HepG2 (cell line): ENCODE results near the gene JDP2.

ENCODE experiments used
- EP300 ChIP-seq, 3 experiments: sonication (generic) in 1 of 3; formaldehyde crosslinking in 1 of 3; IDR thresholded peaks; 2 replicates each; pipeline versions ENCODE4 v1.5.1 to v1.6.1; 2011 to 2020; ENCODE audit warnings: low read depth in 2 of 3, low read length in 2 of 3, borderline replicate concordance in 1 of 3, improper control_type of control experiment in 1 of 3, mild to moderate bottlenecking in 1 of 3, missing genetic modification reagents in 1 of 3, moderate library complexity in 1 of 3
- ETV6 ChIP-seq: sonication (generic); formaldehyde crosslinking; conservative IDR thresholded peaks from 2 replicates; pipeline ENCODE4 v1.4.0; 2020; ENCODE audit warnings: missing genetic modification reagents
- EZH2 ChIP-seq: conservative IDR thresholded peaks from 2 replicates; pipeline ENCODE4 v1.6.1; 2012; ENCODE audit warnings: mild to moderate bottlenecking, low read depth, low read length, moderate library complexity
- GFI1 ChIP-seq: sonication (generic); formaldehyde crosslinking; IDR thresholded peaks from 2 replicates; pipeline ENCODE4 v1.5.0; 2020; ENCODE audit warnings: missing genetic modification reagents, mild to moderate bottlenecking, borderline replicate concordance
- JUNB ChIP-seq: sonication (generic); formaldehyde crosslinking; IDR thresholded peaks from 2 replicates; pipeline ENCODE4 v1.8.0; 2022; ENCODE audit warnings: missing genetic modification reagents, mild to moderate bottlenecking, borderline replicate concordance
- KDM3A ChIP-seq: IDR thresholded peaks from 2 replicates; pipeline ENCODE4 v1.6.1; 2018; ENCODE audit warnings: low read depth, missing compliant biosample characterization
- MYC ChIP-seq: sonication (generic); formaldehyde crosslinking; IDR thresholded peaks from 2 replicates; pipeline ENCODE4 v1.9.0; 2021; ENCODE audit warnings: missing genetic modification reagents, borderline replicate concordance
- NR3C1 ChIP-seq: sonication (generic); formaldehyde crosslinking; IDR thresholded peaks from 2 replicates; pipeline ENCODE4 v1.4.0; 2020; ENCODE audit warnings: missing genetic modification reagents
- PHF20 ChIP-seq: sonication (generic); formaldehyde crosslinking; IDR thresholded peaks from 2 replicates; pipeline ENCODE4 v1.5.0; 2020; ENCODE audit warnings: mild to moderate bottlenecking, missing genetic modification reagents
- ZNF7 ChIP-seq: IDR thresholded peaks from 2 replicates; pipeline ENCODE4 v1.6.1; 2016; ENCODE audit warnings: missing biosample characterization, missing genetic modification reagents
- TF ChIP-seq, protein P1 (sequence below): sonication (generic); formaldehyde crosslinking; IDR thresholded peaks from 2 replicates; pipeline ENCODE4 v1.8.0; 2022; ENCODE audit warnings: mild to moderate bottlenecking, missing genetic modification reagents; ENCODE audit not compliant: insufficient replicate concordance
- TF ChIP-seq, protein P2 (sequence below): sonication (generic); formaldehyde crosslinking; IDR thresholded peaks from 2 replicates; pipeline ENCODE4 v1.4.0; 2020; ENCODE audit warnings: low read depth, missing genetic modification reagents

DNA sequence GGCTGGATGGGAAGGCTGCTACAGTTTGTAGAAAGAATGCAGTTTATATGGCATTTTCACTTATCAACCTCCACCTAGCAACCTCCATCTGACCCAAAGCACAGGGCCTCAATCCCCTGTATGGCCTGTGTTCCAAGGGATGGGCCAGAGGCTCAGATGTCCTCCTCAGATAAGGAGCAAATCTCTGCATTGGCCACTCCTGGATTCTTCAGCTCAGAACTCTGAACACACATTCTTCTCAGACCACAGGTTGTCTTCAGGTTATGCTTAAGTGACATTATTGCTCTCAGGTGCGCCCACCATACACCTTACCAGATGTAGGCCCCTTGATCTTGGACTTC is 47.9 kb upstream of the JDP2 start:
- TF ChIP-seq JUNB (CRISPR knock-in tag) (no peak), MYC (CRISPR knock-in tag) (no peak), KDM3A (CRISPR knock-in tag) (no peak), EZH2 (no peak), EP300 (IDR thresholded peaks at IDR 0.05; ENCODE audit: low read depth in 2 of 2, low read length in 2 of 2) (no peak), EP300 (CRISPR knock-in tag; IDR thresholded peaks at IDR 0.05; ENCODE audit: borderline replicate concordance) (no peak), ETV6 (no peak), GFI1 (CRISPR knock-in tag) (no peak), ZNF7 (CRISPR knock-in tag) (no peak), NR3C1 (CRISPR knock-in tag) (no peak), PHF20 (no peak)
- TF ChIP-seq, protein P1, sequence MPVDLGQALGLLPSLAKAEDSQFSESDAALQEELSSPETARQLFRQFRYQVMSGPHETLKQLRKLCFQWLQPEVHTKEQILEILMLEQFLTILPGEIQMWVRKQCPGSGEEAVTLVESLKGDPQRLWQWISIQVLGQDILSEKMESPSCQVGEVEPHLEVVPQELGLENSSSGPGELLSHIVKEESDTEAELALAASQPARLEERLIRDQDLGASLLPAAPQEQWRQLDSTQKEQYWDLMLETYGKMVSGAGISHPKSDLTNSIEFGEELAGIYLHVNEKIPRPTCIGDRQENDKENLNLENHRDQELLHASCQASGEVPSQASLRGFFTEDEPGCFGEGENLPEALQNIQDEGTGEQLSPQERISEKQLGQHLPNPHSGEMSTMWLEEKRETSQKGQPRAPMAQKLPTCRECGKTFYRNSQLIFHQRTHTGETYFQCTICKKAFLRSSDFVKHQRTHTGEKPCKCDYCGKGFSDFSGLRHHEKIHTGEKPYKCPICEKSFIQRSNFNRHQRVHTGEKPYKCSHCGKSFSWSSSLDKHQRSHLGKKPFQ (CRISPR knock-in tag) = no peak
- TF ChIP-seq, protein P2, sequence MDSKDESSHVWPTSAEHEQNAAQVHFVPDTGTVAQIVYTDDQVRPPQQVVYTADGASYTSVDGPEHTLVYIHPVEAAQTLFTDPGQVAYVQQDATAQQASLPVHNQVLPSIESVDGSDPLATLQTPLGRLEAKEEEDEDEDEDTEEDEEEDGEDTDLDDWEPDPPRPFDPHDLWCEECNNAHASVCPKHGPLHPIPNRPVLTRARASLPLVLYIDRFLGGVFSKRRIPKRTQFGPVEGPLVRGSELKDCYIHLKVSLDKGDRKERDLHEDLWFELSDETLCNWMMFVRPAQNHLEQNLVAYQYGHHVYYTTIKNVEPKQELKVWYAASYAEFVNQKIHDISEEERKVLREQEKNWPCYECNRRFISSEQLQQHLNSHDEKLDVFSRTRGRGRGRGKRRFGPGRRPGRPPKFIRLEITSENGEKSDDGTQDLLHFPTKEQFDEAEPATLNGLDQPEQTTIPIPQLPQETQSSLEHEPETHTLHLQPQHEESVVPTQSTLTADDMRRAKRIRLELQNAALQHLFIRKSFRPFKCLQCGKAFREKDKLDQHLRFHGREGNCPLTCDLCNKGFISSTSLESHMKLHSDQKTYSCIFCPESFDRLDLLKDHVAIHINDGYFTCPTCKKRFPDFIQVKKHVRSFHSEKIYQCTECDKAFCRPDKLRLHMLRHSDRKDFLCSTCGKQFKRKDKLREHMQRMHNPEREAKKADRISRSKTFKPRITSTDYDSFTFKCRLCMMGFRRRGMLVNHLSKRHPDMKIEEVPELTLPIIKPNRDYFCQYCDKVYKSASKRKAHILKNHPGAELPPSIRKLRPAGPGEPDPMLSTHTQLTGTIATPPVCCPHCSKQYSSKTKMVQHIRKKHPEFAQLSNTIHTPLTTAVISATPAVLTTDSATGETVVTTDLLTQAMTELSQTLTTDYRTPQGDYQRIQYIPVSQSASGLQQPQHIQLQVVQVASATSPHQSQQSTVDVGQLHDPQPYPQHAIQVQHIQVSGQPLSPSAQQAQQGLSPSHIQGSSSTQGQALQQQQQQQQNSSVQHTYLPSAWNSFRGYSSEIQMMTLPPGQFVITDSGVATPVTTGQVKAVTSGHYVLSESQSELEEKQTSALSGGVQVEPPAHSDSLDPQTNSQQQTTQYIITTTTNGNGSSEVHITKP (CRISPR knock-in tag) = no peak
